Stimulated activated CD8-positive, alpha-beta memory T cell treated with anti-CD3 and anti-CD28 coated beads, Interleukin-15, amount 100 ng/mL, for 4 hours (primary cell): ENCODE results near the gene DENND2A.
"Not testable (repeated sequence)": the region's sequence is repeated elsewhere in the genome, so short reads cannot be mapped to it uniquely, and the experiment has no call there.

Source experiments
- DNase-seq, 2 donors: peaks; one replicate each; pipeline ENCODE4 v3.0.0-alpha.2; 2020; ENCODE audit warnings: low read depth in 2 of 2

The DENND2A gene

DNA sequence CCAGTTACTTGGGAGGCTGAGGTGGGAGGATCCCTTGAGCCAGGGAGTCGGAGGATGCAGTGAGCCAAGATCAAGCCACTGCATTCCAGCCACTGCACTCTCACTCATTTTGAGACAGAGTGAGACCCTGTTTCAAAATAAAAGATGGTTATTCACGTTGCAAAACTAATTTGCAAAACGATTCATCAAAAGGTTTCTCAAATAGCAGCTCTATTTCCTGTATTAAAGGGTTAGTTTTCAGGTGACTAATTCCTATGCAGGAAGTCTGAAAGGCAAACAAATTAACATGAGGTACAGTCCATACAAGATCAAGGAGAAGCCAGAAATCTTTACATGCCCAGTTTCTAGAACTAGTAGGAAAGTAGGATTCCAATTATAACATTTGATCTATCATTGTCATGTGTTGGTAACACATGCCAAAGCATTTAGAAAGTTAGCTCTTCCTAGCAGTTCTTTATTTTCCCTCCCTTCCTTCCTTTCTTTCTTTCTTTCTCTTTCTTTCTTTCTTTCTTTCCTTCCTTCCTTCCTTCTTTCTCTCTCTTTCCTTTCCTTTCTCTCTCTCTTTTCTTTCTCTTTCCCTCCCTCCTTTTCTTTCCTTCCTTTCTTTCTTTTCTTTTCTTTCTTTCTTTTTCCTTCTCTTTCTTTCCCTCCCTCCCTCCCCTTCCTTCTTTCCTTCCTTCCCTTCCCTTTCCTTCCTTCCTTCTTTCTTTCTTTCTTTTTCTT lies 49.3 kb downstream of the DENND2A start:
- no peak for DNase-seq

GRCh38 chr7:140587243-140587642 lies 53.4 kb downstream of the DENND2A start:
- no peak for DNase-seq

- DNase-seq, result no peak
Measured at GRCh38 chr7:140586516-140586915, 54.1 kb downstream of the DENND2A start.

DNA sequence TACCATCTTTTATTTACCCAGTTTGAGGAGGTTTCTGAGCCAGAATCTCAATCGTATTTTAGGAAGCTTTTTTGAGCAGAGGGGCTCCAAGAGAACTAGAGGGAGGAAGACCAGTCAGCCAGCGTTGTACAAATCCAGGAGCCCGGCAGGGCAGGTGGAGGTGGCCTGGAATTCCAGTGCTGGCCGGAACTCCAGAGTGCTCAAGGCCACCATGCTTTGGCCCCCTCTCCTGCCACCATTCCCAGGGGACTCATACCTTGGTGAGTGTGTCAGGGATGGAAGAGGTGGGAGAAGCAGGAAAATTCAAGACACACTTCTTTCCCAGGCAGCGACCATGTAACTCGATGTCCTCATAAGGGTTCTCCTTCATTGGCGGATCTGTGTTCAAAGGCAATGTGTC lies 55.3 kb downstream of the DENND2A start:
- DNase-seq, result no peak

DNA sequence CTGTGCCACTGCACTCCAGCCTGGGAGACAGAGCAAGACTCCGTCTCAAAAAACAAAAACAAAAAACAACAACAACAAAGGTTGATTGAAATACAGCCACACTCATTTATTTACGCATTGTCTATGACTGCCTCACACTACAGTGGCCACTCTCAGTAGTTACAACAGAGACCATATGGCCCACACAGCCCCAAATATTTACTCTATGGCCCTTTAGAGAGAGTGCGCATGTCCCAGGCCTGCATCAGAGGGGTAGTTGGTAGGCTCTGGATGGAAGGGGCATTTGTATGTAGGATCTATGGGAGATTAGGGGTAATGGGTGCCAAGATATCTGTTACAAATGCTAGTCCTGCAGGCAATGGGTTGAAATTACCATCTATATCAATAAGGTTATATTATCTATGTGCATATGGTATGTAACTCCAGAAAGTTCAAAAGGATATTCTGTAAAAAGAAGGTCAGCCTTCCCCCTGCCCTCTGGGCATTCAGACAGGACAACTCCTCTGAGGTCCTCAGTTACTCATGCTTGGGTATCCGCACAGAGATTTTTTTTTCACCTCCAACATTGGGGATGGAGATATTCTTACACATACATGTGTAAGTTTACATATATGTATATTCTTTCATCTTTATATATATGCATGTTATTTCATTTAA lies 56.3 kb downstream of the DENND2A start:
- DNase-seq, result no peak

GRCh38 chr7:140581411-140581810 lies 59.2 kb downstream of the DENND2A start:
- DNase-seq, result no peak

GRCh38 chr7:140577651-140578050 lies 63.0 kb downstream of the DENND2A start:
- no peak for DNase-seq

DNA sequence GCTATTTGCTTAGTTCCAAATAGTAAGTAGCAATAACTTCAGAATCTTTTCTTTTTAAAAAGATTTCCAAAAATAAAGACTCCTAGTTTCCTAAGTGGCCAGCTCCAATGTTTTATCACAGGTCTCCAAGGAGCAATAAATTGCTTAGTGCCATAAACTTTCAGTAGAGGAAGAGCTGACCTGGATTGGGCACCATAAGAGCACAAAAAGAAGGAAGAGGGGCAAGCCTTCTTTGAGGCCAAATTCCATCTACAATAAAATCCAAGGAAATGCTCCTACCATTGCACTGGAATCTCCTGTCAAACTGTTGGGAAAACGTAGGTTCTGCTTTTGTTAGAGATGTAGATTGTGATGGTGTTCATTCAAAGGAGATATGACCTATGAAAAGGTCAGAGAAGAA lies 64.0 kb downstream of the DENND2A start:
- no peak for DNase-seq

DNA sequence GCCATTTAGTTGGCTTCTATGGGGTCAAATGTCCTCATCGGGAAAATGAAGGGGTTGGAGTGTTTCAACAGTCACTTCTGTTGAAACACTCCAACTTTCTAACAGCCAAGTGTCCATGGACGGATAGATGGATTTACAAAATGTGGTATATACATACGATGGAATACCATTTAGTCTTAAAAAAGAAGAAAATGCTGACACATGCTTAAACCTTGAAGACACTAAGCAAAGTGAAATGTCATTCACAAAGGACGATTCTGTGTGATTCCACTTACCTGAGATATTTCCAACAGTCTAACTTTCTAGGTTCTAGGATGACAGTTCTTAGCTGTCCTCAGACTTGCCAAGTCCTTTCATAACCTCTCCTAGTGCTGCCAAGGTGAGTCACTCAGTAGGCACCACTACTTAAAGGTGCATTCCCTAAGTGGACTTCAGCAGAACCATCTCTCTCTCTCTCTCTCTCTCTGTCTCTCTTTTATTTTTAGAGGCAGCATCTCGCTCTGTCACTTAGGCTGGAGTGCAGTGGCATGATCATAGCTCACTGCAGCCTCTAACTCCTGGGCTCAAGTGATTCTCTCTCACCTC lies 69.0 kb downstream of the DENND2A start:
- no peak for DNase-seq

DNA sequence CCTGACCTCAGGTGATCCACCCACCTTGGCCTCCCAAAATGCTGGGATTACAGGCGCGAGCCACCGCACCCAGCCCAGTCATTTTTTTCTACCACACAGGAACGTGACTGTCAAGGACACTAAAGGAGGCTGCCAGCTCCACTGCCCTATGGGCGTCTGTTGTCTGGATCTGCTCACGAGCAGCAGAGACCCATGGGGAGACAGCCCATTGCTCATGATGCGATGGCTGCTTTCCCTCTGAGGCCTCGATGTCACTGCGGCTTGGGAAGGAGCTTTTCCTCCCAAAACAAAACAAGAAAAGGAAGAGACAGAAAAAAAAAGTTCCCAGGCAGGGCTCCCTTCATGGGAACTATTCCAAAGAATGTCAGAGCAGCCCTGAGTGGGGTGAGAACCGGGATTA lies 70.5 kb downstream of the DENND2A start:
- no peak for DNase-seq

- no peak for DNase-seq
Measured at GRCh38 chr7:140568021-140568813, 72.4 kb downstream of the DENND2A start.

DNA sequence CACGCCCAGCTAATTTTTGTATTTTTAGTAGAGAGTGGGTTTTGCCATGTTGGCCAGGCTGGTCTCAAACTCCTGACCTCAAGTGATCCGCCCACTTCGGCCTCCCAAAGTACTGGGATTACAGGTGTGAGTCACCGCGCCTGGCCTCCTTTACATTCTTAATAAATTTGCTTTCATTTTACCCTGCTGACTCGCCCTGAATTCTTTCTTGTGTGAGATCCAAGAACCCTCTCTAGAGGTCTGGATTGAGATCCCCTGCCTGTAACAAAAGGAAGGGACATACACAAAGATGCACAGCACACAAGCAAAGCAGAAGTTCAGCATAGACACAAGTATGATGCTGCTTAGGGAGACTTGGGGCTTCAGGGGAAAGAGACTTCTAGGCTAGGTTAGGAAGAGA lies 74.4 kb downstream of the DENND2A start:
- not testable (repeated sequence) for DNase-seq

- not testable (repeated sequence) for DNase-seq
Measured at GRCh38 chr7:140565761-140566160, 74.9 kb downstream of the DENND2A start.

DNA sequence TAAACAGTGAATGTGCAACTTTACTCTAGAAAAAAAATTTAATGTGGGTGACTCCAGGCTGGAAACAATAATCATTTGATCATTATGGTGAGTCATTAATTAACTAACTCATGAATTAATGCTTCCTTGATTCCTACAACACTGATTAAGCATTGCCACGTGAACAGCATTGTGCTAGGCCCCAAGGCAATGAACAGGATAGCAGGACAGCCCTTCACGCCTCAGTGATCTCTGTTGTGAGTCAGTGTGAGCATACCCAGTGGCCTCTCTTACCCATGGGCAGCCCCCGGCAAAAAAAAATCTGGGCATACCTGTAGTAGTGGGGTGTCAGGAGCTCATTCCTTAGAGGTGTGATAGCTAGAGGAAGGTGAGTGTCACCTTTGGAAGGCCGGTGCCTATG lies 76.0 kb downstream of the DENND2A start:
- no peak for DNase-seq

DNA sequence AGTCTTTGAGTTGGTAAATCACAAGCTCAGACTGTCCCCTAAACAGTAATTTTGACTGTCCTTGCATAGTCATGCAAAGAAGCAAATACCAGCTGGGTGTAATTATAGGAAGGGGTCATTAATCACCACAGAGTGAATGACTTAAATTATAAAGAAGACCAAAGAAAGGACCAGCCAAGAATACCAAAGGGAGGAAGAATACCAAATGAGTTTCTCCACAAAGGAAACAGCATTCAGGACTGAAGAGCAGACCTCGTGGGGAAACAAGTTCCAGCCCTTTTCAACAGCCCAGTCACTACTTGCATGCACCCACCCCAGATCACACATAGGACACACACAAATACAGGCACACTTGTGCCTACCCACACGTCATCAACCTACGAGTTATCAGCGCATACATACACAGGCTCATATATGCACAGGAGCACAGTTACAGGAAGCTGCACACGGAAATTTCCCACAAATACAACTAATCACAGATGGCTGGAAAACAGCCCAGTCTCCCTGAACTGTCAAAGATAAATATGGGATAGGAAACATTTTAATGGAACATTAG lies 77.6 kb downstream of the DENND2A start:
- DNase-seq, result no peak

GRCh38 chr7:140559410-140559809 lies 81.2 kb downstream of the DENND2A start:
- DNase-seq, result no peak

GRCh38 chr7:140557809-140558518 lies 82.6 kb downstream of the DENND2A start:
- no peak for DNase-seq

GRCh38 chr7:140557069-140557468 lies 83.5 kb downstream of the DENND2A start:
- DNase-seq, result no peak

DNA sequence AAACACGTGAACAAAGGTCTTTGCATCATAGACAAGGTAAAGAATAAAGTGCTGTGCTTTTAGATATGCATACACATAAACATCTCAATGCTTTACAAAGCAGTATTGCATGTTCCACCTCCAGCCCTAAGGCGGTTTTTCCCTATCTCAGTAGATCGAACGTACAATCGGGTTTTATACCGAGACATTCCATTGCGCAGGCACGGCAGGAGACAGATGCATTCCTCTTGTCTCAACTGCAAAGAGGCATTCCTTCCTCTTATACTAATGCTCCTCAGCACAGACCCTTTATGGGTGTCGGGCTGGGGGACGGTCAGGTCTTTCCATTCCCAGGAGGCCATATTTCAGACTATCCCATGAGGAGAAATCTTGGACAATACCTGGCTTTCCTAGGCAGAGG lies 87.4 kb downstream of the DENND2A start:
- DNase-seq, result not testable (repeated sequence)

- no peak for DNase-seq
Measured at GRCh38 chr7:140552240-140552679, 88.4 kb downstream of the DENND2A start.
